ENCODE measurements around the gene MYADM.

MYADM gene

GRCh38 chr19:53897459-53897858 is 29.8 kb downstream of the MYADM start:
- TF ChIP-seq, protein P1, sequence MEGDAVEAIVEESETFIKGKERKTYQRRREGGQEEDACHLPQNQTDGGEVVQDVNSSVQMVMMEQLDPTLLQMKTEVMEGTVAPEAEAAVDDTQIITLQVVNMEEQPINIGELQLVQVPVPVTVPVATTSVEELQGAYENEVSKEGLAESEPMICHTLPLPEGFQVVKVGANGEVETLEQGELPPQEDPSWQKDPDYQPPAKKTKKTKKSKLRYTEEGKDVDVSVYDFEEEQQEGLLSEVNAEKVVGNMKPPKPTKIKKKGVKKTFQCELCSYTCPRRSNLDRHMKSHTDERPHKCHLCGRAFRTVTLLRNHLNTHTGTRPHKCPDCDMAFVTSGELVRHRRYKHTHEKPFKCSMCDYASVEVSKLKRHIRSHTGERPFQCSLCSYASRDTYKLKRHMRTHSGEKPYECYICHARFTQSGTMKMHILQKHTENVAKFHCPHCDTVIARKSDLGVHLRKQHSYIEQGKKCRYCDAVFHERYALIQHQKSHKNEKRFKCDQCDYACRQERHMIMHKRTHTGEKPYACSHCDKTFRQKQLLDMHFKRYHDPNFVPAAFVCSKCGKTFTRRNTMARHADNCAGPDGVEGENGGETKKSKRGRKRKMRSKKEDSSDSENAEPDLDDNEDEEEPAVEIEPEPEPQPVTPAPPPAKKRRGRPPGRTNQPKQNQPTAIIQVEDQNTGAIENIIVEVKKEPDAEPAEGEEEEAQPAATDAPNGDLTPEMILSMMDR (IDR thresholded peaks at IDR 0.05; ENCODE audit: low read depth, low read length) = no peak
- no peak for DNase-seq (ENCODE audit: extremely low read depth, low read depth)

- DNase-seq (ENCODE audit: extremely low read depth, low read depth) = no peak
- TF ChIP-seq, protein P1 (IDR thresholded peaks at IDR 0.05; ENCODE audit: low read depth, low read length) = no peak
Measured at GRCh38 chr19:53898166-53898565, 30.5 kb downstream of the MYADM start.

DNA sequence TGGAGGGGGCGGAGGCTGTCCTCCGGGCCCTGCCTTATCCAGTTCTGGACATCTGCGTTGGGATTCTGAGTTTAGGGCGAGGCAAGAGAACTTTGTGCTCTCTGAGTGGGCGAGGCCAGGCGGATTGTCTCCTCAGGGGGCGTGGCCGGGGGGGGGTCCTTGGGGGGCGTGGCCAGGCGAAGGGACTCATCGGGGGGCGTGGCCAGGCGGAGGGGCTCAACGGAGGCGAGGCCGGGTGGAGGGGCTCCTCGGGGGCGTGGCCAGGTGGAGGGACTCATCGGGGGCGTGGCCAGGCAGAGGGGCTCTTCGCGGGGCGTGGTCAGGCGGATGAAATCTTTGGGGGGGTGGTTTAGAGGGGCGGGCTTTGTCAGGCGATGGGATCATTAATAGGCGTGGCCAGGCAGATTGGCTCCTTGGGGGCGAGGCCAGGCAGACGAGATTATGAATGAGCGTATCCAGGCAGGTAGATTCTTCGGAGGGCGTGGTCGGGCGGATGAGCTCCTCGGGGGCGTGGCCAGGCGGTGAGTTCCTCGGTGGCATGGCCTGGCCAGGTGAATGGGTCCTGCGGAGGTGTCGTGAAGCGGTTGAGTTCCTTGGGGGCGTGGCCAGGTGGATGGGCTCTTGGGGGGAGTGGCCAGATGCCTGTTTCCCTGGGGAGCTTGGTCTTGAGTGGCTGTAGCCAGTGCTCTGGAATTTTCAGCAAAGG is 31.1 kb downstream of the MYADM start:
- TF ChIP-seq, protein P1 (IDR thresholded peaks at IDR 0.05; ENCODE audit: low read depth, low read length) = no peak

DNA sequence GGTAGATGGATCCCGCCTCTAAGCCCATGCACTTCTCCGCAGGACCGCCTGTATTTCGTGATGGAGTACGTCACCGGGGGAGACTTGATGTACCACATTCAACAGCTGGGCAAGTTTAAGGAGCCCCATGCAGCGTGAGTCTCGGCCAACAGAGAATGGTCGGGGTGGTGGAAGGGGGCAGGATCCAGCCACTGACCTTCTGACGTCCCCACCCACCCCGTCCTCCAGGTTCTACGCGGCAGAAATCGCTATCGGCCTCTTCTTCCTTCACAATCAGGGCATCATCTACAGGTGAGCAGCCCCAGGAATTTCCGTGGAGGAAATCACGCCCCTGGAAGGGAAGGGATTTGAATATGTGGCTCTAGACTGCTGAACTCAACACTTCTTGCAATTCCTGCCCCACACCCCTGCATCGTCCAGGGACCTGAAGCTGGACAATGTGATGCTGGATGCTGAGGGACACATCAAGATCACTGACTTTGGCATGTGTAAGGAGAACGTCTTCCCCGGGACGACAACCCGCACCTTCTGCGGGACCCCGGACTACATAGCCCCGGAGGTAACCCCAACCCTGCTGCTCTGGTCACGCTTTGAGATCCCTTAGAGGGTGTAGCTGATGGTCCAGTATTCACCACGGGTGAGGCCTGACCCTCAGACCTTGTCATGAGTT is 32.6 kb downstream of the MYADM start:
- no peak for DNase-seq (ENCODE audit: extremely low read depth, low read depth)
- TF ChIP-seq, protein P1 (IDR thresholded peaks at IDR 0.05; ENCODE audit: low read depth, low read length) = no peak

More for the DNA sequence above, 31.1 kb downstream of the MYADM start:
- DNase-seq (ENCODE audit: extremely low read depth, low read depth) = no peak

DNA sequence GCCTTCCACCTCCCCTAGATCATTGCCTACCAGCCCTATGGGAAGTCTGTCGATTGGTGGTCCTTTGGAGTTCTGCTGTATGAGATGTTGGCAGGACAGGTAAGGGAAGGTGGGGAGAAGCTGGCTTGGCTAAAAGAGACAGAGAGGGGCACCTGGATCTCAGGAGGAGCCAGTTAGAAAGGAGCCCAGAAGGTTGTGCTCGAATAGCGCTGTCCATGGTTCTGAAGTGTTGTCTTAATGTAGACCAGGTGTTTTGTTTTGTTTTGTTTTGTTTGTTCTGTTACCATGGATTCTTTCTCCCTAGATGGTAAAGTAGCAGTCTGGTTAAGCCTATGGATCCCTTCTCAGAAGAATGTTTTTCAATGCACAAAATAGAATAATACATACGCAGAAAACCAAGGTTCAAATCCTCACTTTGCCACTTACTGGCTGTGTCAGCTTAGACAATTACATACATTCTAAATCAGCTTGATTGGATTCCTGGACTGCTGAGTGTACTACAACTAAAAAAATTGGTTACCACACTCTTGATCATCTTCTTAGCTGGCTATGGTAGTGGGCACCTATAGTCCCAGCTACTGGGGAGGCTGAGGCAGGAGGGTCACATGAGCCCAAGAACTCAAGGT is 35.5 kb downstream of the MYADM start:
- TF ChIP-seq, protein P1 (IDR thresholded peaks at IDR 0.05; ENCODE audit: low read depth, low read length) = no peak

DNA sequence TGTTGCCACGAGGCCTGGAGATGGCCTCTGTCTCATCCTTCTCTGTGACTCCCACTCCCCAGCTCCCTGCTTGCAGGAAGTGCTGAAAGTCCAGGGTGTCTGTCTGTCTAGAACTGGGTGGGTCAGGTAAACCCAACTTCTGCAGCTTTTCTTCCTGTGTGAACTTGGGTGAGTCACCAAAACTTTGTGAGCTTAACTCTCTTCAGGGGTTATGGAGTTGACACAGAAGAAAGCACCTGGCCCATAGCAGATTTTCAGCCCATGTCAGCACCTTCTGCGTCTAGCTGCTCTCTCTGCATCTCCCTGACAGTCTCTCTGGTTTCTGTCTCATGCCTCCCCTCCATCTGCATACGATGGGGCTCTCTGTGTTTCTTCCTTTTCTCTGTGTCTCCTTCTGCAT is 37.2 kb downstream of the MYADM start:
- no peak for DNase-seq (ENCODE audit: extremely low read depth, low read depth)
- TF ChIP-seq, protein P1 (IDR thresholded peaks at IDR 0.05; ENCODE audit: low read depth, low read length) = no peak

More for the DNA sequence above, 35.5 kb downstream of the MYADM start:
- DNase-seq (ENCODE audit: extremely low read depth, low read depth) = peak; percentile 10

DNA sequence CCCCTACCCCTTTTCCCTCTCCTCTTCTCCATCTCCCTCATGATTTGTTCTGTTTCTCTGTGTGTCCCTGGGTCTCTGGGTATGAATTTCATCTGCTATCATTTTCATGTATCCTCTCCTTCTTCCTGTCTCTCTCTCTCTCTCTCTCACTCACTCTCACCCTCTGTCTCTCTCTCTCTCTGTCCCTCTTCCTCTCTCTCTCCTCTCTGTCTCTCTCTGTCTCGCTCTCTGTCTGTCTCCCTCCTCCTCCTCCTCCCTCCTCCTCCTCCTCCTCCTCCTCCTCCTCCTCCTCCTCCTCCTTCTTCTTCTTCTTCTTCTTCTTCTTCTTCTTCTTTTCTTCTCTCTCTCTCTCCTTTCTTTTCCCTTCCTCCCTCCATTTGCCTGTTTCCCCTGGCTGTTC is 38.1 kb downstream of the MYADM start:
- TF ChIP-seq, protein P1 (IDR thresholded peaks at IDR 0.05; ENCODE audit: low read depth, low read length) = no peak
- DNase-seq (ENCODE audit: extremely low read depth, low read depth) = no peak
